Spleen (tissue), 7 donors: ENCODE data around the gene GUCY1A2.

Experiments used
- CTCF ChIP-seq, 11 experiments: fragments of 200-600 bp in 7 of 11; fragments of 450-650 bp in 4 of 11; sonication (generic) in 4 of 11; IDR thresholded peaks in 8 of 11; conservative IDR thresholded peaks in 3 of 11; 1 replicate in 7 of 11; 2 replicates in 4 of 11; pipeline versions ENCODE4 v1.4.0 to v1.8.0; 2016 to 2021; ENCODE audit warnings: antibody characterized with exemption in 11 of 11, inconsistent platforms in 4 of 11, mild to moderate bottlenecking in 1 of 11
- POLR2AphosphoS5 ChIP-seq, 3 donors: sonication (generic); formaldehyde crosslinking; IDR thresholded peaks; one replicate each; pipeline ENCODE4 v1.5.1; 2017; ENCODE audit warnings: antibody characterized with exemption in 3 of 3
- donor health status: DM: no; HTN: no; CAD: no; lungs with moderate emphysema.
- donor health status: DM: no; HTN: no; CAD: no.
- donor health status: DM: no; HTN: no; CAD: no.

DNA sequence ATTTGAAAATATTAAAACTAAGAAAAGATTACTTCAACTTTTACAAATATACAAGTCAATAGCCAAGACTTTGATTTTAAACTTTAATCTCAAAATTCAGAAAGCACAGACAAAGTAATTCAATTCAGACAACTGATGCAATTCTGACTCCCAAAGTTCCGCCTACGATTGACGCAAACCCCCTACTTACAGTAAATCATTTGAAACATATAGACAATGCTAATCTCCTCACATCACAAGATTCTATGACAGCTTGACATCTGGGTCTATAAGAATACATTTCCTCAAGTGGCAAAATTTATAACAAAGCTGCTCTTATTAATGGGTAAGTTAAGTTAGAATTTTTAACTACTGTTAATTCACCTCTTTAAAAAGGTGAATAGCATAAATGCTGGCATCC, 75.2 kb downstream of the GUCY1A2 start:
- TF ChIP-seq CTCF (IDR thresholded peaks at IDR 0.05 in 8 of 11, conservative IDR thresholded peaks at IDR 0.05 in 3 of 11) (no peak), POLR2AphosphoS5 (IDR thresholded peaks at IDR 0.05) (no peak)
